HEK293 (cell line): ENCODE results near the gene KCNA5.

Experiments used
- CTCF ChIA-PET: fragments of 350-600 bp; formaldehyde crosslinking; extraction: SDS; loops from one replicate; lab custom pipeline; 2021; ENCODE audit warnings: antibody characterized with exemption; lab: Yijun Ruan, JAX
- POLR2A ChIA-PET: fragments of 300-600 bp; formaldehyde crosslinking; extraction: SDS; loops from one replicate; lab custom pipeline; 2020; ENCODE audit warnings: antibody characterized with exemption, inconsistent platforms; lab: Yijun Ruan, JAX
- H3K27ac ChIP-seq: fragments of 200-500 bp; sonication (Bioruptor generic); 2 replicates; pipeline ENCODE4 v1.5.1; 2014; ENCODE audit warnings: low read depth, low read length, control low read depth, inconsistent platforms; ENCODE audit errors: extremely low read depth
- H3K36me3 ChIP-seq, 2 experiments: fragments of 200-500 bp in 1 of 2; sonication (Bioruptor generic) in 1 of 2; 1 replicate in 1 of 2; 2 replicates in 1 of 2; pipeline ENCODE4 v1.5.1; 2014 to 2017; ENCODE audit warnings: inconsistent platforms in 2 of 2, low read length in 2 of 2; ENCODE audit not compliant: control insufficient read depth in 2 of 2, insufficient read depth in 1 of 2
- H3K4me1 ChIP-seq: fragments of 200-500 bp; sonication (Bioruptor generic); 2 replicates; pipeline ENCODE4 v1.5.1; 2014; ENCODE audit warnings: mild to moderate bottlenecking, low read length, inconsistent platforms; ENCODE audit not compliant: control insufficient read depth, insufficient read depth
- H3K4me3 ChIP-seq: 2 replicates; pipeline ENCODE4 v1.5.1; 2011; ENCODE audit warnings: low read depth, mild to moderate bottlenecking, control low read depth, low read length, moderate library complexity
- H3K9me3 ChIP-seq: fragments of 200-500 bp; sonication (Bioruptor generic); 2 replicates; pipeline ENCODE4 v1.5.1; 2014; ENCODE audit warnings: low read depth, low read length, inconsistent platforms; ENCODE audit not compliant: control insufficient read depth, insufficient read depth
- GLIS2 ChIP-seq: fragments of 450-650 bp; formaldehyde crosslinking; IDR thresholded peaks from 2 replicates; pipeline ENCODE4 v1.5.1; 2016; ENCODE audit warnings: missing biosample characterization, missing genetic modification characterization
- HOXC10 ChIP-seq: sonication (generic); formaldehyde crosslinking; IDR thresholded peaks from 2 replicates; pipeline ENCODE4 v1.8.1; 2023; ENCODE audit warnings: mild to moderate bottlenecking, missing genetic modification reagents
- HOXD13 ChIP-seq: sonication (generic); formaldehyde crosslinking; IDR thresholded peaks from 2 replicates; pipeline ENCODE4 v1.8.0; 2022; ENCODE audit warnings: missing genetic modification reagents, borderline replicate concordance
- KLF8 ChIP-seq: fragments of 450-650 bp; formaldehyde crosslinking; IDR thresholded peaks from 2 replicates; pipeline ENCODE4 v1.5.1; 2016; ENCODE audit warnings: missing biosample characterization, missing genetic modification characterization
- MZF1 ChIP-seq: fragments of 450-650 bp; formaldehyde crosslinking; IDR thresholded peaks from 2 replicates; pipeline ENCODE4 v1.5.1; 2017; ENCODE audit warnings: missing biosample characterization, missing genetic modification characterization, borderline replicate concordance
- OSR2 ChIP-seq: fragments of 450-650 bp; formaldehyde crosslinking; IDR thresholded peaks from 2 replicates; pipeline ENCODE4 v1.5.1; 2016; ENCODE audit warnings: missing biosample characterization, missing genetic modification characterization
- PRDM1 ChIP-seq: fragments of 450-650 bp; formaldehyde crosslinking; IDR thresholded peaks from 2 replicates; pipeline ENCODE4; 2016; ENCODE audit warnings: missing biosample characterization, missing genetic modification characterization
- REPIN1 ChIP-seq: fragments of 450-650 bp; formaldehyde crosslinking; IDR thresholded peaks from 2 replicates; pipeline ENCODE4 v1.5.1; 2017; ENCODE audit warnings: missing biosample characterization, missing genetic modification characterization, low read depth
- SETDB1 ChIP-seq: IDR thresholded peaks from one replicate; pipeline ENCODE4 v1.6.1; 2017; ENCODE audit warnings: mild to moderate bottlenecking, low read length, moderate library complexity, mixed read lengths; ENCODE audit not compliant: insufficient read length
- YY1 ChIP-seq: fragments of 450-650 bp; formaldehyde crosslinking; IDR thresholded peaks from 2 replicates; pipeline ENCODE4 v1.5.1; 2018; ENCODE audit warnings: missing biosample characterization, missing genetic modification characterization
- ZEB2 ChIP-seq: fragments of 450-650 bp; formaldehyde crosslinking; IDR thresholded peaks from 2 replicates; pipeline ENCODE4 v1.5.1; 2016; ENCODE audit warnings: missing biosample characterization, missing genetic modification characterization
- ZFP41 ChIP-seq: fragments of 450-650 bp; formaldehyde crosslinking; IDR thresholded peaks from 2 replicates; pipeline ENCODE4 v1.5.1; 2016; ENCODE audit warnings: missing biosample characterization, missing genetic modification characterization, borderline replicate concordance
- ZNF138 ChIP-seq: fragments of 450-650 bp; formaldehyde crosslinking; IDR thresholded peaks from 2 replicates; pipeline ENCODE4 v1.5.1; 2016; ENCODE audit warnings: missing biosample characterization, missing genetic modification characterization, borderline replicate concordance
- ZNF202 ChIP-seq: fragments of 450-650 bp; formaldehyde crosslinking; IDR thresholded peaks from 2 replicates; pipeline ENCODE4 v1.5.1; 2016; ENCODE audit warnings: missing biosample characterization, missing genetic modification characterization, borderline replicate concordance
- ZNF221 ChIP-seq: fragments of 450-650 bp; formaldehyde crosslinking; IDR thresholded peaks from 2 replicates; pipeline ENCODE4 v1.5.1; 2017; ENCODE audit warnings: missing biosample characterization, missing genetic modification characterization, borderline replicate concordance
- ZNF223 ChIP-seq: fragments of 450-650 bp; formaldehyde crosslinking; IDR thresholded peaks from 2 replicates; pipeline ENCODE4 v1.5.1; 2016; ENCODE audit warnings: missing biosample characterization, missing genetic modification characterization
- ZNF239 ChIP-seq: fragments of 450-650 bp; formaldehyde crosslinking; IDR thresholded peaks from 2 replicates; pipeline ENCODE4 v1.5.1; 2016; ENCODE audit warnings: missing biosample characterization, missing genetic modification characterization
- ZNF423 ChIP-seq: fragments of 450-650 bp; formaldehyde crosslinking; IDR thresholded peaks from 2 replicates; pipeline ENCODE4 v1.5.1; 2016; ENCODE audit warnings: missing biosample characterization, missing genetic modification characterization
- ZNF48 ChIP-seq: fragments of 450-650 bp; formaldehyde crosslinking; IDR thresholded peaks from 2 replicates; pipeline ENCODE4 v1.5.1; 2016; ENCODE audit warnings: missing biosample characterization, missing genetic modification characterization
- ZNF701 ChIP-seq: fragments of 450-650 bp; formaldehyde crosslinking; IDR thresholded peaks from 2 replicates; pipeline ENCODE4 v1.5.1; 2016; ENCODE audit warnings: missing biosample characterization, missing genetic modification characterization
- ZSCAN16 ChIP-seq: fragments of 450-650 bp; formaldehyde crosslinking; IDR thresholded peaks from 2 replicates; pipeline ENCODE4 v1.5.1; 2016; ENCODE audit warnings: missing biosample characterization, missing genetic modification characterization
- TF ChIP-seq, protein P1 (sequence below): fragments of 450-650 bp; formaldehyde crosslinking; IDR thresholded peaks from 2 replicates; pipeline ENCODE4 v1.5.1; 2016; ENCODE audit warnings: missing biosample characterization, missing genetic modification characterization
- TF ChIP-seq, protein P2 (sequence below): fragments of 450-650 bp; IDR thresholded peaks from 2 replicates; pipeline ENCODE4 v1.5.1; 2018; ENCODE audit warnings: missing biosample characterization, mild to moderate bottlenecking, missing genetic modification characterization
- TF ChIP-seq, protein P3 (sequence below): fragments of 450-650 bp; formaldehyde crosslinking; IDR thresholded peaks from 2 replicates; pipeline ENCODE4 v1.5.1; 2016; ENCODE audit warnings: missing biosample characterization, missing genetic modification characterization
- TF ChIP-seq, protein P4 (sequence below): fragments of 450-650 bp; formaldehyde crosslinking; IDR thresholded peaks from 2 replicates; pipeline ENCODE4 v1.5.1; 2016; ENCODE audit warnings: missing biosample characterization, missing genetic modification characterization
- TF ChIP-seq, protein P5 (sequence below): fragments of 450-650 bp; formaldehyde crosslinking; IDR thresholded peaks from 2 replicates; pipeline ENCODE4 v1.5.1; 2016; ENCODE audit warnings: missing biosample characterization, missing genetic modification characterization

Gene KCNA5

DNA sequence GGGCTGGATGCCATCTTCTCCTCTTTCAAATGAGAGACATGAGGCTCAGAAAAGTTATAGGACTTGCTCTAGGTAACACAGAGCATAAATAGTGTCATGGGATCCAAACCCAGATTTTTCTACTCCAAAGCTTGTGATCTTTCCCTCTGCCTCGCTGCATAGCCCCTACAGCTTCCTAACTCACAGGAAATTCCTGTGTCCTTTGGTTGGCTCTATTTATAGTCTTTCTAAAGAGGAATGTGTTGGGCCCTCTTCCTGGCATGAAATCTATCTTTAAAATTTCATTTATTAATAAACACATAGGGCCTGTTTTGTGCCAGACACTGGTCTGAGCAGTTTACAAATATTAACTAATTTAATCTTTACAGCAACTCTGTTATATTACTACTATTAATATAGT lies 9.8 kb upstream of the KCNA5 start:
- CTCF ChIA-PET = interaction anchor here (0.8 to 1.0 kb wide), 3 partner anchors 9 to 38 kb away, joined by 3 to 4 read pairs (median 3); no protein-coding TSS in a partner anchor
- H3K27ac ChIP-seq = no peak overlapping the region
- H3K9me3 ChIP-seq = no peaks in the 10 kb centered on the region
- no peaks in the 10 kb centered on the region for H3K36me3 ChIP-seq
- POLR2A ChIA-PET = no interaction called here
- no peak for TF ChIP-seq ZNF138 (tag by site-specific recombination)
- TF ChIP-seq ZEB2 (tag by site-specific recombination) = no peak
- TF ChIP-seq ZNF223 (tag by site-specific recombination) = no peak
- TF ChIP-seq, protein P1, sequence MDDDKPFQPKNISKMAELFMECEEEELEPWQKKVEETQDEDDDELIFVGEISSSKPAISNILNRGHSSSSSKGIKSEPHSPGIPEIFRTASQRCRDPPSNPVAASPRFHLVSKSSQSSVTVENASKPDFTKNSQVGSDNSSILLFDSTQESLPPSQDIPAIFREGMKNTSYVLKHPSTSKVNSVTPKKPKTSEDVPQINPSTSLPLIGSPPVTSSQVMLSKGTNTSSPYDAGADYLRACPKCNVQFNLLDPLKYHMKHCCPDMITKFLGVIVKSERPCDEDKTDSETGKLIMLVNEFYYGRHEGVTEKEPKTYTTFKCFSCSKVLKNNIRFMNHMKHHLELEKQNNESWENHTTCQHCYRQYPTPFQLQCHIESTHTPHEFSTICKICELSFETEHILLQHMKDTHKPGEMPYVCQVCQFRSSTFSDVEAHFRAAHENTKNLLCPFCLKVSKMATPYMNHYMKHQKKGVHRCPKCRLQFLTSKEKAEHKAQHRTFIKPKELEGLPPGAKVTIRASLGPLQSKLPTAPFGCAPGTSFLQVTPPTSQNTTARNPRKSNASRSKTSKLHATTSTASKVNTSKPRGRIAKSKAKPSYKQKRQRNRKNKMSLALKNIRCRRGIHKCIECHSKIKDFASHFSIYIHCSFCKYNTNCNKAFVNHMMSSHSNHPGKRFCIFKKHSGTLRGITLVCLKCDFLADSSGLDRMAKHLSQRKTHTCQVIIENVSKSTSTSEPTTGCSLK (tag by site-specific recombination) = no peak
- no peak for TF ChIP-seq ZFP41 (tag by site-specific recombination)
- TF ChIP-seq ZNF202 (tag by site-specific recombination) = no peak
- TF ChIP-seq SETDB1 = no peak
- no peak overlapping the region for H3K4me3 ChIP-seq
- no peaks in the 10 kb centered on the region for H3K4me1 ChIP-seq

DNA sequence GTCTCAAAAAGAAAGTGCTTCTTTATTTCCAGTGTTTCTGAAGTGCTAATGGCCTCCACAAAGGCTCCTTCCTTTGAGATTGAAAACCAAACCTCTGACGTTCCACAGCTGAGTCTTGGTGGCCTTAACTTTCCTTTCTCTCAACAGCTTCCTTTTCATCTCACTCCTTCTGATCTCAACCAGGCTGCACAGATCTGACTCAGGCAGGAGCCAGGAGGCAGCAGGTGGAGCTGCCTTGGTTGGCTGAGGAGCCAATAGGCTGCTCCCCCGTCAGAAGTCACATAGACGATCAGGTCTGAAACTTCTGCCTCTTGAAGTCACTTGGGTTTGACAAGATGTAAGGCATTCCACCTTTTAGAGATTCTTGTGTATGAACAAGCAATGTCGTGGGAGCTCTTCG lies 9.1 kb upstream of the KCNA5 start:
- no peaks in the 10 kb centered on the region for H3K4me1 ChIP-seq
- H3K36me3 ChIP-seq = no peaks in the 10 kb centered on the region
- POLR2A ChIA-PET = interaction anchor here (0.9 kb wide), 1 partner anchor 33 kb away, joined by 3 read pairs; no protein-coding TSS in a partner anchor
- H3K27ac ChIP-seq = no peak overlapping the region
- no peaks in the 10 kb centered on the region for H3K9me3 ChIP-seq
- TF ChIP-seq ZNF221 (no peak), ZNF423 (no peak), ZNF239 (tag by site-specific recombination) (no peak), ZNF48 (tag by site-specific recombination) (no peak), REPIN1 (tag by site-specific recombination) (no peak)
- TF ChIP-seq, protein P2, sequence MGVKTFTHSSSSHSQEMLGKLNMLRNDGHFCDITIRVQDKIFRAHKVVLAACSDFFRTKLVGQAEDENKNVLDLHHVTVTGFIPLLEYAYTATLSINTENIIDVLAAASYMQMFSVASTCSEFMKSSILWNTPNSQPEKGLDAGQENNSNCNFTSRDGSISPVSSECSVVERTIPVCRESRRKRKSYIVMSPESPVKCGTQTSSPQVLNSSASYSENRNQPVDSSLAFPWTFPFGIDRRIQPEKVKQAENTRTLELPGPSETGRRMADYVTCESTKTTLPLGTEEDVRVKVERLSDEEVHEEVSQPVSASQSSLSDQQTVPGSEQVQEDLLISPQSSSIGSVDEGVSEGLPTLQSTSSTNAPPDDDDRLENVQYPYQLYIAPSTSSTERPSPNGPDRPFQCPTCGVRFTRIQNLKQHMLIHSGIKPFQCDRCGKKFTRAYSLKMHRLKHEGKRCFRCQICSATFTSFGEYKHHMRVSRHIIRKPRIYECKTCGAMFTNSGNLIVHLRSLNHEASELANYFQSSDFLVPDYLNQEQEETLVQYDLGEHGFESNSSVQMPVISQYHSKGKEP (tag by site-specific recombination) = no peak
- TF ChIP-seq, protein P3, sequence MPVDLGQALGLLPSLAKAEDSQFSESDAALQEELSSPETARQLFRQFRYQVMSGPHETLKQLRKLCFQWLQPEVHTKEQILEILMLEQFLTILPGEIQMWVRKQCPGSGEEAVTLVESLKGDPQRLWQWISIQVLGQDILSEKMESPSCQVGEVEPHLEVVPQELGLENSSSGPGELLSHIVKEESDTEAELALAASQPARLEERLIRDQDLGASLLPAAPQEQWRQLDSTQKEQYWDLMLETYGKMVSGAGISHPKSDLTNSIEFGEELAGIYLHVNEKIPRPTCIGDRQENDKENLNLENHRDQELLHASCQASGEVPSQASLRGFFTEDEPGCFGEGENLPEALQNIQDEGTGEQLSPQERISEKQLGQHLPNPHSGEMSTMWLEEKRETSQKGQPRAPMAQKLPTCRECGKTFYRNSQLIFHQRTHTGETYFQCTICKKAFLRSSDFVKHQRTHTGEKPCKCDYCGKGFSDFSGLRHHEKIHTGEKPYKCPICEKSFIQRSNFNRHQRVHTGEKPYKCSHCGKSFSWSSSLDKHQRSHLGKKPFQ (tag by site-specific recombination) = no peak
- TF ChIP-seq, all 188 proteins: peak for 0
- H3K4me3 ChIP-seq = no peak overlapping the region
- CTCF ChIA-PET = interaction anchor here (0.8 to 1.5 kb wide), 2 partner anchors 9 to 49 kb away, joined by 4 to 5 read pairs; no protein-coding TSS in a partner anchor

DNA sequence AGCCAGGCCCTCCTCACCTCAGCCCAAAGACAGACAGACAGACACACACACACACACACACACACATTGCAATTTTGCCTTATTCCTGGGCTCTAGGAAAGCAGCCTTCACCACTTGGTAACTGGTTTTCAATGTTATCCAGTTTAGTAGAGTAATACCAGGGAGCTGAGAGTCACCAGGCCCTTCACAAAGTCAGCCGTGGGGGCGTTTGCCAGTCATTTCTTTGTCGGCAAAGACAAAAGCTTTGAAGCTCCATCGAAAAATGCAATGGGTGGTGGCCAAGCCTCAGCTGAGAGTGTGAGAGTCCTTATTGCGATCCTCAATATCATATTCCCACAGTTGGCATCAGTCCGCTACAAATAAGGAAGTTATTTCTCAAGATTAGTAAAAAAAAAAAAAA lies 8.1 kb upstream of the KCNA5 start:
- Histone ChIP-seq H3K4me3 (no peak overlapping the region), H3K27ac (no peak overlapping the region), H3K36me3 (no peaks in the 10 kb centered on the region), H3K4me1 (no peaks in the 10 kb centered on the region), H3K9me3 (no peaks in the 10 kb centered on the region)
- ChIA-PET POLR2A (no interaction called here), CTCF (interaction anchor here (0.7 to 1.5 kb wide), 3 partner anchors 14 to 213 kb away, joined by 3 to 5 read pairs (median 4); no protein-coding TSS in a partner anchor)
- TF ChIP-seq KLF8 (tag by site-specific recombination) (no peak), ZNF701 (no peak), GLIS2 (tag by site-specific recombination) (no peak), MZF1 (tag by site-specific recombination) (no peak), PRDM1 (tag by site-specific recombination) (no peak), HOXC10 (CRISPR knock-in tag) (no peak), OSR2 (tag by site-specific recombination) (no peak), ZSCAN16 (tag by site-specific recombination) (no peak), HOXD13 (CRISPR knock-in tag) (no peak), YY1 (no peak)
- TF ChIP-seq, protein P4, sequence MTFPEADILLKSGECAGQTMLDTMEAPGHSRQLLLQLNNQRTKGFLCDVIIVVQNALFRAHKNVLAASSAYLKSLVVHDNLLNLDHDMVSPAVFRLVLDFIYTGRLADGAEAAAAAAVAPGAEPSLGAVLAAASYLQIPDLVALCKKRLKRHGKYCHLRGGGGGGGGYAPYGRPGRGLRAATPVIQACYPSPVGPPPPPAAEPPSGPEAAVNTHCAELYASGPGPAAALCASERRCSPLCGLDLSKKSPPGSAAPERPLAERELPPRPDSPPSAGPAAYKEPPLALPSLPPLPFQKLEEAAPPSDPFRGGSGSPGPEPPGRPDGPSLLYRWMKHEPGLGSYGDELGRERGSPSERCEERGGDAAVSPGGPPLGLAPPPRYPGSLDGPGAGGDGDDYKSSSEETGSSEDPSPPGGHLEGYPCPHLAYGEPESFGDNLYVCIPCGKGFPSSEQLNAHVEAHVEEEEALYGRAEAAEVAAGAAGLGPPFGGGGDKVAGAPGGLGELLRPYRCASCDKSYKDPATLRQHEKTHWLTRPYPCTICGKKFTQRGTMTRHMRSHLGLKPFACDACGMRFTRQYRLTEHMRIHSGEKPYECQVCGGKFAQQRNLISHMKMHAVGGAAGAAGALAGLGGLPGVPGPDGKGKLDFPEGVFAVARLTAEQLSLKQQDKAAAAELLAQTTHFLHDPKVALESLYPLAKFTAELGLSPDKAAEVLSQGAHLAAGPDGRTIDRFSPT (tag by site-specific recombination) = no peak
- TF ChIP-seq, protein P5, sequence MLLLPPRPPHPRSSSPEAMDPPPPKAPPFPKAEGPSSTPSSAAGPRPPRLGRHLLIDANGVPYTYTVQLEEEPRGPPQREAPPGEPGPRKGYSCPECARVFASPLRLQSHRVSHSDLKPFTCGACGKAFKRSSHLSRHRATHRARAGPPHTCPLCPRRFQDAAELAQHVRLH (tag by site-specific recombination) = no peak
